Measurements from ENCODE around the gene MLIP.

MLIP gene

GRCh38 chr6:54142889-54143519 lies 31.8 kb downstream of the MLIP start:
- Histone ChIP-seq H3K4me1 (ENCODE audit: insufficient read depth, insufficient read length) (no peaks in the 10 kb centered on the region), H3K9me3 (ENCODE audit: insufficient read depth, low read length) (no peaks in the 10 kb centered on the region), H3K4me3 (ENCODE audit: insufficient read length, low read depth) (no peak overlapping the region), H3K36me3 (ENCODE audit: insufficient read depth, insufficient read length, low read length) (no peaks in the 10 kb centered on the region), H3K27me3 (ENCODE audit: insufficient read depth, insufficient read length) (no peaks in the 10 kb centered on the region), H3K9ac (ENCODE audit: insufficient read length, low read depth) (no peak overlapping the region)
- DNase-seq (ENCODE audit: low read depth, low spot score), result no peak
- TF ChIP-seq ZNF274 (IDR thresholded peaks at IDR 0.05; ENCODE audit: low read depth, low read length) (no peak), YY1 (IDR thresholded peaks at IDR 0.05; ENCODE audit: insufficient read depth, insufficient read length) (no peak), SUZ12 (IDR thresholded peaks at IDR 0.05; ENCODE audit: extremely low read depth, insufficient read depth, insufficient read length) (no peak)

- H3K27me3 ChIP-seq (ENCODE audit: insufficient read depth, insufficient read length), result no peaks in the 10 kb centered on the region
- no peak for TF ChIP-seq YY1 (IDR thresholded peaks at IDR 0.05; ENCODE audit: insufficient read depth, insufficient read length)
- no peak for TF ChIP-seq ZNF274 (IDR thresholded peaks at IDR 0.05; ENCODE audit: low read depth, low read length)
- TF ChIP-seq SUZ12 (IDR thresholded peaks at IDR 0.05; ENCODE audit: extremely low read depth, insufficient read depth, insufficient read length), result no peak
These were observed 40.6 kb downstream of the MLIP start for GRCh38 chr6:54151861-54152260.

GRCh38 chr6:54156650-54157250 lies 45.5 kb downstream of the MLIP start:
- Histone ChIP-seq H3K9me3 (ENCODE audit: insufficient read depth, low read length) (no peaks in the 10 kb centered on the region), H3K9ac (ENCODE audit: insufficient read length, low read depth) (no peak overlapping the region), H3K27me3 (ENCODE audit: insufficient read depth, insufficient read length) (no peaks in the 10 kb centered on the region), H3K36me3 (ENCODE audit: insufficient read depth, insufficient read length, low read length) (no peaks in the 10 kb centered on the region), H3K4me1 (ENCODE audit: insufficient read depth, insufficient read length) (no peaks in the 10 kb centered on the region), H3K4me3 (ENCODE audit: insufficient read length, low read depth) (no peak overlapping the region)
- TF ChIP-seq YY1 (IDR thresholded peaks at IDR 0.05; ENCODE audit: insufficient read depth, insufficient read length) (no peak), SUZ12 (IDR thresholded peaks at IDR 0.05; ENCODE audit: extremely low read depth, insufficient read depth, insufficient read length) (no peak), ZNF274 (IDR thresholded peaks at IDR 0.05; ENCODE audit: low read depth, low read length) (no peak)
- no peak for DNase-seq (ENCODE audit: low read depth, low spot score)

More at GRCh38 chr6:54151861-54152260, 40.6 kb downstream of the MLIP start:
- H3K4me1 ChIP-seq (ENCODE audit: insufficient read depth, insufficient read length), result no peaks in the 10 kb centered on the region
- no peaks in the 10 kb centered on the region for H3K9me3 ChIP-seq (ENCODE audit: insufficient read depth, low read length)
- H3K9ac ChIP-seq (ENCODE audit: insufficient read length, low read depth), result no peak overlapping the region
- no peak for DNase-seq (ENCODE audit: low read depth, low spot score)
- H3K4me3 ChIP-seq (ENCODE audit: insufficient read length, low read depth), result no peak overlapping the region
- H3K36me3 ChIP-seq (ENCODE audit: insufficient read depth, insufficient read length, low read length), result no peaks in the 10 kb centered on the region

GRCh38 chr6:54157405-54157804 lies 46.2 kb downstream of the MLIP start:
- TF ChIP-seq SUZ12 (IDR thresholded peaks at IDR 0.05; ENCODE audit: extremely low read depth, insufficient read depth, insufficient read length) (no peak), ZNF274 (IDR thresholded peaks at IDR 0.05; ENCODE audit: low read depth, low read length) (no peak), YY1 (IDR thresholded peaks at IDR 0.05; ENCODE audit: insufficient read depth, insufficient read length) (no peak)
- H3K4me1 ChIP-seq (ENCODE audit: insufficient read depth, insufficient read length), result no peaks in the 10 kb centered on the region
- no peak for DNase-seq (ENCODE audit: low read depth, low spot score)

GRCh38 chr6:54173089-54173488 lies 61.8 kb downstream of the MLIP start:
- no peak for DNase-seq (ENCODE audit: low read depth, low spot score)
- H3K4me3 ChIP-seq (ENCODE audit: insufficient read length, low read depth), result no peak overlapping the region
- TF ChIP-seq ZNF274 (IDR thresholded peaks at IDR 0.05; ENCODE audit: low read depth, low read length) (no peak), SUZ12 (IDR thresholded peaks at IDR 0.05; ENCODE audit: extremely low read depth, insufficient read depth, insufficient read length) (no peak), YY1 (IDR thresholded peaks at IDR 0.05; ENCODE audit: insufficient read depth, insufficient read length) (no peak)
- H3K9me3 ChIP-seq (ENCODE audit: insufficient read depth, low read length), result no peaks in the 10 kb centered on the region
- H3K4me1 ChIP-seq (ENCODE audit: insufficient read depth, insufficient read length), result no peaks in the 10 kb centered on the region
- no peaks in the 10 kb centered on the region for H3K27me3 ChIP-seq (ENCODE audit: insufficient read depth, insufficient read length)
- no peak overlapping the region for H3K9ac ChIP-seq (ENCODE audit: insufficient read length, low read depth)
- no peaks in the 10 kb centered on the region for H3K36me3 ChIP-seq (ENCODE audit: insufficient read depth, insufficient read length, low read length)

More at GRCh38 chr6:54157405-54157804, 46.2 kb downstream of the MLIP start:
- Histone ChIP-seq H3K9ac (ENCODE audit: insufficient read length, low read depth) (no peak overlapping the region), H3K4me3 (ENCODE audit: insufficient read length, low read depth) (no peak overlapping the region), H3K27me3 (ENCODE audit: insufficient read depth, insufficient read length) (no peaks in the 10 kb centered on the region), H3K36me3 (ENCODE audit: insufficient read depth, insufficient read length, low read length) (no peaks in the 10 kb centered on the region), H3K9me3 (ENCODE audit: insufficient read depth, low read length) (no peaks in the 10 kb centered on the region)

DNA sequence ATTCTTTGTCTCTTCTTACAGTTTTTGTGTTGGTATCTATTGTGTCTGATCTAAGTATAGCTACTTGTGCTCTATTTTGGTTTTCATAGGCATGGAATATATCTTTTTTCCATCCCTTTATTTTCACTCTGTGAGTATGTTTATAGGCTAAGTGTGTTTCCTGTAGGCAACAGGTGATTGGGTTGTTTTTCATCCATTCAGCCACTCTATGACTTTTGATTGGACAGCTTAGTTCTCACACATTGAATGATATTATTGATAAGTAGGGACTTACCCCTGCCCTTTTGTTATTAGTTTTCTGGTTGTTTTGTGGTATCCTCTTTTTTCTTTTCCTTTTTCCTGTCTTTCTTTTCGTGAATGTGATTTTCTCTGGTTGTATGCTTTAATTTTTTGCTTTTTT lies 67.9 kb downstream of the MLIP start:
- no peak overlapping the region for H3K9ac ChIP-seq (ENCODE audit: insufficient read length, low read depth)
- H3K36me3 ChIP-seq (ENCODE audit: insufficient read depth, insufficient read length, low read length), result no peaks in the 10 kb centered on the region
- H3K4me1 ChIP-seq (ENCODE audit: insufficient read depth, insufficient read length), result no peaks in the 10 kb centered on the region
- no peak for DNase-seq (ENCODE audit: low read depth, low spot score)
- H3K4me3 ChIP-seq (ENCODE audit: insufficient read length, low read depth), result no peak overlapping the region
- TF ChIP-seq YY1 (IDR thresholded peaks at IDR 0.05; ENCODE audit: insufficient read depth, insufficient read length) (no peak), ZNF274 (IDR thresholded peaks at IDR 0.05; ENCODE audit: low read depth, low read length) (no peak), SUZ12 (IDR thresholded peaks at IDR 0.05; ENCODE audit: extremely low read depth, insufficient read depth, insufficient read length) (no peak)
- no peaks in the 10 kb centered on the region for H3K27me3 ChIP-seq (ENCODE audit: insufficient read depth, insufficient read length)
- no peaks in the 10 kb centered on the region; the same call in 1 of the 2 replicates for H3K9me3 ChIP-seq (ENCODE audit: insufficient read depth, low read length)

DNA sequence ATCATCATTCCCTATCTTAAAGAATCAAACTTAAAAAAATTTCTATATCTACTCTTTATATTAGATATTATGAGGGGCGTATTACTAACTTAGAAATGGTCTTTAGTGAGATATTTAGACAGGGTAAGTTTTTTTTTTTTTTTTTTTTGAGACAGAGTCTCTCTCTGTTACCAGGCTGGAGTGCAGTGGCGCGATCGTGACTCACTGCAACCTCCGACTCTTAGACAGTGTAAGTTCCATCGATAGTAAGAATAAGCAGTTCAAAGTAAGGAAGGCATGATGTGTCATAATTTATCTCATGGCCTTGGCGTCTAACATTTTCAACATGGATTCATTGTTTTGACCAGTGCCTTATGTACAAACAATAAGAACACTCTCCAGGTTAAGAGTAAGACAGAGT lies 72.4 kb downstream of the MLIP start:
- H3K36me3 ChIP-seq (ENCODE audit: insufficient read depth, insufficient read length, low read length), result no peaks in the 10 kb centered on the region
- no peak for DNase-seq (ENCODE audit: low read depth, low spot score)
- H3K27me3 ChIP-seq (ENCODE audit: insufficient read depth, insufficient read length), result no peaks in the 10 kb centered on the region
- H3K4me1 ChIP-seq (ENCODE audit: insufficient read depth, insufficient read length), result no peaks in the 10 kb centered on the region
- H3K9ac ChIP-seq (ENCODE audit: insufficient read length, low read depth), result no peak overlapping the region
- no peak for TF ChIP-seq ZNF274 (IDR thresholded peaks at IDR 0.05; ENCODE audit: low read depth, low read length)
- no peak for TF ChIP-seq YY1 (IDR thresholded peaks at IDR 0.05; ENCODE audit: insufficient read depth, insufficient read length)
- no peak for TF ChIP-seq SUZ12 (IDR thresholded peaks at IDR 0.05; ENCODE audit: extremely low read depth, insufficient read depth, insufficient read length)
- no peaks in the 10 kb centered on the region; the same call in 1 of the 2 replicates for H3K9me3 ChIP-seq (ENCODE audit: insufficient read depth, low read length)
- H3K4me3 ChIP-seq (ENCODE audit: insufficient read length, low read depth), result no peak overlapping the region
